ENCODE data around the gene WNK1.

DNA sequence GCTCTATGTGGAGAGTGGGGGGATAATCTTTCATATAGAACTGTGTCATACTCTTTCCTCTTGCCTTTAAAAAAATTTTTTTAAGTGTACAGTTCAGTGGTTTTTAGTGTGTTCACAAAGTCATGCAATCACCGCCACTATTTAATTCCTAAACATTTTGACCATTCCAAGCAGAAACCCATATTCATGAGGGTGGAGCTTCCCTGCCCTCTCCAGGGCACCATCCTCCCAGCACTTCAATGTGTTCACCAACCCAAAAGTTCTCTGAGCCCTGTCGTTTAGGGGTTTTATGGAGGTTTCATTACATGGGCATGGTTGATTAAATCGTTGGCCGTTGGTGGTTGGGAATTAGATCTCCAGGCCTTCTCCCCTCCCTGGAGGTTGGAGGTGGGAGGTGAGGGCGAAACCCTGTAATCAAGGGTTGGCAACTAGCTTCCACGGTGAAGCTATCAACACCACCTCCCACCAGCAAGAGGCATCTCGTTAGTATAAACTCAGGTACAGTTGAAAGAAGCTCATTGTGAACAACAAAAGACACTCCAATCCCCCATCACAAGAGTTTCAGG, 42.8 kb upstream of the WNK1 start:
- TF ChIP-seq, protein P1, sequence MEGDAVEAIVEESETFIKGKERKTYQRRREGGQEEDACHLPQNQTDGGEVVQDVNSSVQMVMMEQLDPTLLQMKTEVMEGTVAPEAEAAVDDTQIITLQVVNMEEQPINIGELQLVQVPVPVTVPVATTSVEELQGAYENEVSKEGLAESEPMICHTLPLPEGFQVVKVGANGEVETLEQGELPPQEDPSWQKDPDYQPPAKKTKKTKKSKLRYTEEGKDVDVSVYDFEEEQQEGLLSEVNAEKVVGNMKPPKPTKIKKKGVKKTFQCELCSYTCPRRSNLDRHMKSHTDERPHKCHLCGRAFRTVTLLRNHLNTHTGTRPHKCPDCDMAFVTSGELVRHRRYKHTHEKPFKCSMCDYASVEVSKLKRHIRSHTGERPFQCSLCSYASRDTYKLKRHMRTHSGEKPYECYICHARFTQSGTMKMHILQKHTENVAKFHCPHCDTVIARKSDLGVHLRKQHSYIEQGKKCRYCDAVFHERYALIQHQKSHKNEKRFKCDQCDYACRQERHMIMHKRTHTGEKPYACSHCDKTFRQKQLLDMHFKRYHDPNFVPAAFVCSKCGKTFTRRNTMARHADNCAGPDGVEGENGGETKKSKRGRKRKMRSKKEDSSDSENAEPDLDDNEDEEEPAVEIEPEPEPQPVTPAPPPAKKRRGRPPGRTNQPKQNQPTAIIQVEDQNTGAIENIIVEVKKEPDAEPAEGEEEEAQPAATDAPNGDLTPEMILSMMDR (conservative IDR thresholded peaks at IDR 0.05; ENCODE audit: low read length): no peak
- no peak for TF ChIP-seq EZH2phosphoT487 (IDR thresholded peaks at IDR 0.05; ENCODE audit: borderline replicate concordance, low read depth, low read length)
